GM18867 (cell line): Measurements from ENCODE around the gene IFNAR2.

Experiments
- ATAC-seq: cut with Tn5 transposase; IDR thresholded peaks from one replicate; pipeline ENCODE4 v1.9.1; 2021; ENCODE audit warnings: mild to moderate bottlenecking, moderate library complexity; ENCODE audit not compliant: unreplicated experiment

IFNAR2 gene

GRCh38 chr21:33266050-33266788, 36.5 kb downstream of the IFNAR2 start, which contains the start of gene IL10RB:
Gene IL10RB (plus strand): TSS chr21:33266367. CDS start chr21:33266466, 99 bp downstream.
- ATAC-seq: peak; percentile 34

GRCh38 chr21:33266789-33267135, 37.0 kb downstream of the IFNAR2 start:
- ATAC-seq: peak; percentile 21

GRCh38 chr21:33267250-33267649, 37.5 kb downstream of the IFNAR2 start:
- ATAC-seq: no peak

GRCh38 chr21:33268393-33268736, 38.6 kb downstream of the IFNAR2 start:
- peak; percentile 26 for ATAC-seq

GRCh38 chr21:33268737-33269441, 39.2 kb downstream of the IFNAR2 start:
- peak; percentile 62 for ATAC-seq

GRCh38 chr21:33270986-33271385, 41.2 kb downstream of the IFNAR2 start:
- no peak for ATAC-seq

- ATAC-seq: no peak
These were observed 43.3 kb downstream of the IFNAR2 start for GRCh38 chr21:33273044-33273443.

- ATAC-seq: no peak
These were observed 49.0 kb downstream of the IFNAR2 start for GRCh38 chr21:33278721-33279120.

- ATAC-seq: no peak
These were observed 49.6 kb downstream of the IFNAR2 start for GRCh38 chr21:33279330-33279820.
